NCI-H1694 (cell line): ENCODE results near the gene ADGRB3.
"Not testable (repeated sequence)": the region's sequence is repeated elsewhere in the genome, so short reads cannot be mapped to it uniquely, and the experiment has no call there.

ENCODE experiments used
- DNase-seq: peaks from one replicate; lab custom pipeline; 2025; lab: John Stamatoyannopoulos, UW

ADGRB3 gene

DNA sequence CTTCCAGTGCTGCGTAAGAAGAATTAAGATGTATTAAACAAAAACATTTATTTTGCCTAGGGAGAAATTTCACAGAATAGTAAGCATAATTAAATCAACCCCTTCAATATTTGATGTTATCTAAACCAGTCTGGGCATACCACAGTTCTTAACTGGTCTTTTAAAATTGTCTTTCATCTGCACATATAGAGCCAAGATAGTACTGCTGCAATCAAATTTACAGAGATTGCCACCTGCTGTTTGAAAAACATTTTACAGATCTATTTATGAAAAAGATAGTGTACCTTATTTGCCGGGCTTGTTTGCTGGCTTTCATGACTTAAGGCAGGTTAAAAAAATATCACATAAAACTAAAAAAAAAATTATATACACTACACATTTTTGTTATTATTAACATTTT lies 323.2 kb downstream of the ADGRB3 start:
- peak; percentile 8 for DNase-seq

DNA sequence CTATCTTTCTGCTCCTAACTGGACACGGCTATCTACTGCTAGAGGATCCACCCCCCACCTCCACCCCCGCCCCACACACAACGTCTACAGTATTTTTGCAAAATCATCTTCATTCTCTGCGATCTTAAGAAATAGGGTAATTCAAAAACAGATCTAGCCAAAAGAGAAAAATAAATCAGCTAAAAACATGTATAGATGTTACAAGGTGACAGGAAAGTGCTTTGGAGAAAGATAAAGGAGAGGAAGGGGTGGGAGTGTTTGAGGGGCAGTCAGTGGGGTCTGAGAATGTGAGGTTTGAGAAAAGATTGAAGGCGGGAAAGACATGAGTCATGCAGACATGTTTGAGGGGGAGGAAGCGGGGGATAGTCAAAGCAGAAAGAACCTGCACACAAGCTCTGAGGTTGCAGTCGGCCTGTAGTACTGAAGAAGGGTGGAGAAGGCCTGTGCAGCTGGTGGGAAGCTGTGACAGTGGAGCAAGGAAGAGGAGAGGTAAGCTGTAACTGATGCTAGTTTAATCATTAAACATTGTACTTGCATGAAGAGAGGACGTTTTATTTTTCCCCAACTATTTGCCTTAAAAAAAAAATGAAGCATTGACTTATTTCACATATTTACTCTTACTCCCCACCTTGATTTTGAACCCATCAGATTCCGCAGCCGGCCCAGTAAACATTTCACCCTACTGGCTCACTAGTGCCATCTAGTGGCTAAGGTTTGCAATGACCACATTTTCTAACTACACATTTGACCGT lies 332.6 kb downstream of the ADGRB3 start:
- DNase-seq = peak; percentile 10

DNA sequence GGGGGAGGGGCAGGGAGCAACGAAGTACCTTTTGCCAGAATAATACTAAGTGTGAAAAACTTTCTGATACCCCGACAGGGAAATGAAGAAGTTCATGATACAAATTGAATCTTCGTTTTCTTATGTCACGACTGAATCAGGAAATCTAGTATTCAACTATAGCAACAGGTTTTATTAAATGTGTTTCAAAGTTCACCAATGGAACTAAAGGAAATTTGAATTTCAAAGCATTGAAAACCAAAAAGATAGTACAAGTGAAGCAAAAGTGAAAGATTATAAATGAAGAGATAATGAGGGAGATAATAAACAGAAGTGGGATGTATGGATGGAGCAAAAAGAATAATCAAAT lies 333.2 kb downstream of the ADGRB3 start:
- DNase-seq = no peak

DNA sequence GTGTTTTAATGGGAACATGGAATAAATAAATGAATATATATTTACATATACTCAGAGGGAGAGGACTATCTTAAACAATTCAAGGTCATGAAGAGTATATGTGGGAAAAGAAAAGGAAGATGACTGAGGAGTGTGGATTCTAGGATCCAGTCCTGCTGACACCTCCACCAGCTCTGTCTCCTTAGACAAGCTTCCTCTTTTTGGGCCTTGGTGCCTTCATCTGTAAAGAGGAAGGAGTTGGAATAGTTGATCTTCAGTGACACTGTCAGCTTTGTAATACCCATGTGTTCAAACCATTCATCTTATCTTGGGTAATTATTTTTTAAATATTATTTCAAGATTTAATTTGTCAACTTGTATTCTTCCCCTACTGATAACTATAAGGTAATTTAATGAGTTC lies 338.0 kb downstream of the ADGRB3 start:
- no peak for DNase-seq

DNA sequence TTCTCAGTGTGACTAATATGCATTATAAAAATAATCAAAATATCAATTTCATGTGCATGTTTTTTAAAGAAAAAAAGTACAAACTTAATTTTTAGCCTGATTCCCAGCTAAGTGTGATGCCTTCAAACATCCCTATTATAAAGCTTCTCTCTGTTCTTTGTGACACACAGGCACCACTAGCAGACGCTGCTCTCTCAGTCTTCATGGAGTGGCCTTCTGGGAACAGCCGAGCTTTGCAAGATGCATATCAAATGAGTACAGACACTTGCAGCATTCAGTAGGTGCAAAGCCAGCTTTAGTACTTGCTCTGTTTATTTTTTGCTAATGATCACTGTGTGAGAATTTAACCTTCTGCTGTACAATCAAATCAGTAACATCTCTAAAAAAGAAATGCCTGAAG lies 340.0 kb downstream of the ADGRB3 start:
- no peak for DNase-seq

DNA sequence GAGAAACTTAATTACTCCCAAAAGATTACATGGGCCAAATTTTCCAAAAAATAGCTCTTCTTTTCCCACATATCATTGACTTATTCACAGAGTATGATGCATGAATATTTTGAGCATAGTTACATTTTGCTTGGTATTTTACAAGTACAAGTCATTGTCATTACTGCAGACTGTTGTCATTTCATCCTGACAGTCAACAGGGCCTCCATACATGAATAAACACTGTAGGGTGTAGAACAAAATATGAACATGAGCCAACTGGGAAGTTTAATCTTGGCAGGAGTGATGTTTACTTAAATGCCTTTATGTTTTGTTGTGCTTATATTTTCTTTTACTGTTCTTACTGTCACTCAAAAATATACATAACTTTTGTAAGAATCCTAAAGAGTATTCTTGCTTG lies 340.7 kb downstream of the ADGRB3 start:
- DNase-seq = no peak

DNA sequence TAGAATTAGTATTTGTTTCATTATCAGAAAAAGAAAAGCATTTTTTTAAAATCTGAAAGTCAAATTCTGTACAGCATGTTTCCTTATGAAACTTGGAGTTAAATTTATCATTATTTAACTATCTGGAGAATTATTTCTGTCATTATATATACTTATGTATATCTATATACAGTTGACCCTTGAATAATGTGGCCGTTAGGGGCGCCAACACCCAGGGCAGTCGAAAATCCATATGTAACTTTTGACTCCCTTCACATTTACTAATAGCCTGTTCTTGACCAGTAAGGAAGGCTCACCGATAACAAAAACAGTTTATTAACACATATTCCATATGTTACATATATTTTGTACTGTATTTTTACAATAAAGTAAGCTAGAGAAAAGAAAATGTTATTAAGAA lies 341.2 kb downstream of the ADGRB3 start:
- no peak for DNase-seq

DNA sequence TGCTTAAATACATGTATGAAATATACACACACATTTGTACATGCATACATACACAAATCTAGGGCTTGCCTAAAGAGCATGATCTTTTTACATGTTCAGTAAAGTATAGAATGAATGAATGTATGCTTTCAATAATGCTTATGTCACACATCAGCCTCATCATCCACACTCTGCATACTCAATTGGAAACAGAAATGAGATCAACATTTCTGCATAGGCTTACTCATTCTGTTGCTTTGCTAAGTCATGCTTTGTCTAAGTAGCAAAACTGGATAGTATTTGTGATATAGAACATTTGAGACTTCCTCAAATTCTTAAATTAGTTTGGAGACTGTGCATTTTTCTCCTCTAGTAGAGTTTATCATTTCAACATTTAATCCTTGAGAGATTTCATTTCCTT lies 343.3 kb downstream of the ADGRB3 start:
- no peak for DNase-seq

DNA sequence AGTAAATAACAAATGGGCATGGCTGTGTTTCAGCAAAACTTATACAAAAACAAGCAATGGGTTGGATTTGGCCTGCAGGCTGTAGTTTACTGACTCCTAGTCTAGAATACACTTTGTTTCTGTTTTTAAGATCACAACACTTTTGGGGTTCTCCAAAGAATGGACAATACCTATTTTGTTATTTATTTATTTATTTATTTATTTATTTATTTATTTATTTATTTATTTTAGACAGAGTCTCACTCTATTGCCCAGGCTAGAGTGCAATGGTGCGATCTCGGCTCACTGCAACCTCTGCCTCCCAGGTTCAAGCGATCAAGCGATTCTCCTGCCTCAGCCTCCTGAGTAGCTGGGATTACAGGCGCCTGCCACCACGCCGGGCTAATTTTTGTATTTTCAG lies 346.6 kb downstream of the ADGRB3 start:
- not testable (repeated sequence) for DNase-seq

DNA sequence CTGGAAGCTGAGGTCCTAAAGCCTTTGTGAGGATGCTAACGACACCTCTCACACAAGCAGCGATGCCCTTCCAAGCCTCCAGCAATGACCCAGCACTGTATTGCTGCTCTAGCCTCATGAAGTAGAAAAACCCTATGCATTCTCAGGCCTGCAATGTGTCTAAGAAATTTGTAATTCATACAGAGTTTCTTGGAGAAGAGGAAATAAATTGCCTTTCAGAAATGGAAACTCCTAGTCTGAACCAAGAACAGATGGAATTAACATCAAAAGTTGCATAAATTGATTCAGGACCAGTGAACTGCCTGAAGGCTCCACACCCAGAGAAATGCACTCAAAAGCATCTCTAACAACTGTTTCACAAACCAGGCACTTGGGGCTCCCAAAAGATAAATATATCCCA lies 353.6 kb downstream of the ADGRB3 start:
- DNase-seq = no peak

DNA sequence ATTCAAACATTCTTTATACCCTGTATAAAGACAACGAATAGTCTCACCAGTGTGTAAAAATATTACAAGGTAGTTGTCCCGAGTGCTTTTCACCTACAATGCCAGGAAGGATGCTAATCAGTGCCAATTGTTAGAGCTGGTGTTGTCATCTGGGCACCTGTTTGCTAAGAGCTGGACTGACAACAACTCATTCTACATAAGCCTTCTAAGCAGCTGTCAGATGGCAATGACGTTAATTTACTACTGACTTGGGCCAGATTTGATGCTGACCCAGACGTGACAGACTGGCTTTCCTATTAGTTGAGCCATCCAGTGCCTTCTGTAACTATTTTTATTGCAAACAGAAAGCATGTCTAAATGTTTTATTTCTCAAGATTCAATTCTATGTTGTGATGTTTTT lies 355.2 kb downstream of the ADGRB3 start:
- no peak for DNase-seq

DNA sequence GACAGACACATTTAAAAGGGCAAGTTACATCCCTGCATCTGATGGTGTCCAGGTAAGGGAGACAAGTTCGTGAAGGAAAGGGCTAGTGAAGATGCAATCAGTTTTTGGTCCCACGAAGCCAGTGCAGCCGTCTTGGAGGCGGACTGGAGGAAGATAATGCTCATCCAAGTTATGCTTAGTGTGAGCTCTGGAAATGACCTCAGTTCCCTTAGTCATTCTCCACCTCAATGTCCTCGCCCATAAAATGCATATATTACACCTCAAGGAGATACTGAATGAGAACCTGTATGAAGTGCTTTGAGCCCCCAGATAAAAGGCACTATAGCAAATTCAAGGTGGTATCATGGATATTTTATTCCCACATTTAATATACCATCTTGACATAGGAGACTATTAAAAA lies 358.8 kb downstream of the ADGRB3 start:
- no peak for DNase-seq

DNA sequence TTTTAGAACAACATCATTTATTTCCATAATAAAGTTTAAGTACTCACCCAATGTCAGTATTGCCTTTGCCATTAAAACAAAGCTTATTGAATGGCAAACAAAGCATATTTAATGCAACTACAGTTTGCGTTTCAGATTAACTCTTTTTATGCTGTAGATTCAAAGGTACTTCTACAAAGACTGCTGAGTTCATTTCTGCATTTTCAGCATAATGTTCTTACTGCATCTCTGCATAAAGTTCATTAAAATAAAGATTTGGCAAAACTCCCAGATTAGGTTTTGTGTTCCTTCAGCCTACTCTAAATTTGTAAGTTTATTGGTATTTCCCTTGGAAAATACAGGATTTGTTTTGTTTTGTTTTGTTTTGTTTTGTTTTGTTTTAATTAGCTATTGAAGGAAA lies 359.4 kb downstream of the ADGRB3 start:
- DNase-seq = no peak

DNA sequence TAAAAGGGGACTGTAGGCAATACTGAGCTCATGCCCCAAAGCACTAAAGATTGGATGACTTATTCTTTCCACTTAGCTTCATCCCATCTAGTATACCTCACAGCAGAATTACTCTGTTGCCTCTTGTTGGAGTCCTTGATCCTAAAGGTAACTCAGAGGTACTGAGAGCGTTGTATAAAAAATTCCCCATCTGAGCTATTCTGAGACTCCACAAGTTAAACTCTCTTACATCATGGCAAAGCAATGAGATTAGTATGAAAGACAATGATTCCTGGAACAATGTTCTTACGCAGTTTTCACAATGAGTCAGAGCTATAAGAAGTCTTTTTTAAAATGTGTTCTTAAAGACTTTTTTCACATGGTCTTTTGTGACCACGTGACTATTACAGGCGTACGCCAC lies 370.1 kb downstream of the ADGRB3 start:
- no peak for DNase-seq

DNA sequence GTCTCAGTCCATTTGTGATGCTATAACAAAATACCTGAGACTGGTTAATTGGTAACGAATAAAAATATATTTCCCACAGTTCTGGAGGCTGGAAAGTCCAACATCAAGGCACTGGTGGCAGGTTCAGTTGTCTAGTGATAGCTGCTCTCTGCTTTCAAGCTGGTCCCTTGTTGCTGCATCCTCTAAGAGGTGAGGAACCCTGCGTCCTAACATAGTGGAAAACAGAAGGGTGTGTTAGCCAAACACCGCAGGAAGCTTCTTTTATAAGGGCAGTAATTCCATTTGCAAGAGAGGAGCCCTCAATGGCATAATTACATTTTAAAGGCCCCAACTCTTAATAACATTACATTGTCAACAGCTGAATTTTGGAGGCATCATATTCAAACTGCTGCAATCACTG lies 372.7 kb downstream of the ADGRB3 start:
- DNase-seq = no peak

DNA sequence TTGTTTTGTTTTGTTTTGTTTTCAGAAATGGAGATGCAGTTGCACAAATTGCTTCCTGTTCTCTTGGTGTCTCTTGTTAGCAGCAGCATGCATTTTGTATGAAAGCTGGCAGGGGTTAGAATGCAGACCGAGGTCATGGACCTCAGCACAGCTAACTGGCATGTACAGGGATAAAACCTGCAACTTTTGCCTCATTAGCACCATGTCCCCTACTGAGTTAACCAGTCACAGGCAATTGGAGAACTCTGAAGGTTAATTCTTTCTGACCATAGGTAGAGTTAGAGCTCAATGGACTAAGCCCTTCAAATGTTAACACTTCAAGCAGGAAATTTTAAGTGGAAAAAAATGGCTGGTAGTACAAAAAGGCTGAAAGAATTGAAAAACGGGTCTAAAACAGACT lies 377.1 kb downstream of the ADGRB3 start:
- DNase-seq = no peak

DNA sequence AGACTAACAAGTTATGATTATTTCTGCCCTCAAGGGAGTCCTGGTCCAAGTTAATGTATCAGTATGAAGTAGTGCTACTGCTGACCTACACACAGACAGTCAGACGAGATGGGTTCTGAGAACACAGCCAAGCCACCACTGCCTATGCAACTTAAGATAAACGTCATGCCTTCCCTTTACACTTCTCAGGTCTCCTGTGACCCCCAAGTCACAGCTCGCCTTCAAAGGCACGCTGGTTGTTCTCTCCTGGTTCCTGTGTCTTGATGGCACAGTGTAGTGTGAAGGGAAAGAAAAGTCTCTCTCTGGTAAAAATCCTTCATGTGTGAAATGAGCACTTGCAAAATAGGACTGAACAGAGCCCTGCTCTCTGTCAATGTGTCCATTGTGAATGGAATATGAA lies 377.8 kb downstream of the ADGRB3 start:
- no peak for DNase-seq

DNA sequence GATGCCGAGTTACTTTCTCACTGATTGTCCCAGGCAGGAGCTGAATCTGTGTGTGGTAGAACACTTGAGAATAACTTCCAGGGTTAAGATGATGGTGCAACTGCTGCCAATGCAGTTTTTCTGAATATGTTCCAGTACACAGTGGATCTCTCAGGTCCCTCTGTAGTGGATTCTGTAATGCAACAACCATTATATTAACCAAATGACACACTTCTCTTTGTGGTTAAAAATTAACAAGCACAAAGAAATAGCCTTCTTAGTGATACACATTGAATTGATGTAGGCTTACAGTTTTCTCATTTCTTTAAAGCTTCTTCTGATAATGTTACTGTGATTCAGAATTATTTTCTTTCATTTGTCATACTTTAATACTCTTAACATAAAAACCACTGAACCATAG lies 383.8 kb downstream of the ADGRB3 start:
- no peak for DNase-seq

DNA sequence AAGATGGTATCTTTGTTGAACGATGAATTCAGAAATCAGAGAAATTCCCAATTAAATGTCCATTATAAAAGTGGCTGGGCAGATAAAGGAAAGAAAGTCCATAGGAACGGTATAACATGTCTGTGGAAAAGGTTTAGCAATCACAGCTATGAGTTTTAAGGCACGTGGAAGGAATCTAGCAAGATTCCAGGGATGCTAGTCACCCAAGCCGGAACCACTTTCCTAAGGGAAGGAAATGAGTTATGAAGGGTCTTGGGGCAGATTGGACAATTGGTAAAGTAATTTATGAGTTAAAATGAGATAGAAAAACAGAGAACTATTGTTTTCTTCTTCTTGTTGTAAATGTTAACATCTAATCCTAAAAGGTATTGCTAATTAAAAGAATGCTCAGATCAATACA lies 384.8 kb downstream of the ADGRB3 start:
- DNase-seq = no peak

DNA sequence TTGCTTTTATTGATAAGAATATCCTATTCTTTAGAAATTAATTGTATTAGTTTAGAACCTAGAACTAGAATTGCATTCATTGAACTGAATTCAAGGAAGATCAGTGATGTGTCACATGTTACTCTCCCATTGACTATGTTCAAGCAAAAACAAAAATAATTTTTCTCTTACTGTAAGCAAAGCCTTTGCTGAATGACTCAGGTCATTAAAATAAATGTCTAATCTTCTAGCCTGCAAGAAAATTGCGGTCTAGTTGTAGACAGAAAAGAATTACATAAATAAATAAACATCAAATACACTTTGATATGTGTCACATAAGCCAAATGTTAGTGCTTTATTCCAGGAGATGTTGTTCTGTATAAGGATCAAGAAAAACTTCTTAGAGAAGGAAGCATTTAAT lies 387.9 kb downstream of the ADGRB3 start:
- DNase-seq = no peak

DNA sequence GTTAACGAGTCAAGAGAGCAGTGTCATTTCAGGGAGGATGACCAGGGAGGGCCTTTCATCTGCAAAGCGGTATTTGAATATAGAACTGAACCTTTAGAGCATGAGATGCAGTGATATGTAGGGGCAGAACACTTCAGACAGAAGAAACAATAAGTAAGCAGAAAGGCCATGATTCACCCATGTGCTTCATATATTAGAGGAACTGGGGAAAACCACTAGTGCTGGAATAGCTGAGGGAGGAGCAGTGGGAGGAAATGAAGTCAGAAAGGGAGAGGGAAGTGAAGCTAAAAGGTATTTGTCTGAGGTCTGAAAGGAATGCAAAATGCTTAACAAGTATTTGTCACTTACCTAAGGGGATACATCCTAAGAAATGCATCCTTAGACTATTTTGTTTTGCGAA lies 391.2 kb downstream of the ADGRB3 start:
- no peak for DNase-seq

DNA sequence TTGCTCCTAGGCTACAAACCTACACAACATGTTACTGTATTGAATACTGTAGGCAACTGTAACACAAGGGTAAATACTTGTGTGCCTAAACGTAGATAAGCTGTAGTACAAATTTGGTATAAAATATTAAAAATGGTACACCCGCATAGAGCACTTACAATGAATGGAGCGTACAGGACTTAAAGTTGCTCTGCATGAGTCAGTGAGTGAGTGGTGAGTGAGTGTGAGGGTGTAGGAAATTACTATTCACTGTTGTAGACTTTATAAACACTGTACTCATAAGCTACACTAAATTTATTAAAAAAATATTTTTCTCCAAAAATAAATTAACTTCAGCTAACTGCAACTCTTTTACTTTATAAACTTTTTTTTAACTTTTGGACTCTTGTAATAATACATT lies 391.6 kb downstream of the ADGRB3 start:
- DNase-seq = no peak

DNA sequence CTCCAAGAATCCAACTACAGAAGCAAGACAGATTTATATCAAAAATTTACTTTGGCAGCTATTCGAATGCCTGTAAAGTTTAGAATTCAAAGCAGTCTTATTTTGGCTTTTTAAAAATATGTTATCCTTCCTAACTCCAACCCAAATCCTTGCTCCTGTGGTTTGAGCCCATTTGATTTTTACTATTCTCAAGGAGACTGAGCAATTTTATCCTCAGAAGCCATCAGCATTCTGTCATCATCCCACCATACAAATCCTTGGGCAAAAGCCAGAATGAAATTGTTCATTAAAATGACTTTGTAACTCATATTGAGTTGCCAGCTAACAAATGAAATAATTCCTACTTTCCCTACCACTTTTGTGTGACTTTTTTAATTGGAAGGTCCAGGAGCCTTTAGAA lies 392.8 kb downstream of the ADGRB3 start:
- no peak for DNase-seq

DNA sequence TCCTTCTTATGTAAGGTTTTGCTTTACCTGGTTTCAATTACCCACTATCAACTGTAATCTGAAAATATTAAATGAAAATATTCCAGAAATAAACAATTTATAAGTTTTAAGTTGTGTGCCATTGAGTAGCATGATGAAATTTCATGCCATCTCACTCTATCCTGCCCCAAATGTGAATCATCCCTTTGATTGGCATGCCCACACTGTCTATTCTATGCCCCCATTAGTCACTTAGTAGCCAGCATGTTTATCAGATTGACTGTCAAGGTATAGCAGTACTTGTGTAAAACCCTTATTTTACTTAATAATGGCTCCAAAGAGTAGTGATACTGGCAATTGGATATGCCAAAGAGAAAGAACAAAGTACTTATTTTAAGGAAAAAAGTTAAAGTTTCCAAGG lies 403.8 kb downstream of the ADGRB3 start:
- DNase-seq = no peak

DNA sequence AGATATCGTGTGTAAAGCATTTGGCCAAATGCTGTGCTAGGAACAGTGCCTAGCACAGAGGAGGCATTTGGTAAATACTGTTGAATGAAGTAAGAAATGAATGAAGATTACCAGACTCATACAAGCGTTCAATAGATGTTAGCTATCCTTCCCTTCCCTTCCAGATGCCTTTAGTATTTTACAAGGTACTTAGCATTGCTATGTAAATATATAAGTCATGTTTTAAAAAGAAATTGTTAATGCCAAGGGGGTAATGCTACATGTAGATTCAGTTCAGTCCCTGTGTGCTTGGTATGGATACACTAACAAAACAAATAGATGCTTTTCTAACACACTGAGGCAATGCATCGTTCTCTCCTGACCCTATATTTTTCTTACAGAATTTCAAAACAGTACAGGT lies 407.2 kb downstream of the ADGRB3 start:
- no peak for DNase-seq
